SK-N-SH (cell line): ENCODE results near the gene DUXA.

Experiments
- CHD2 ChIP-seq: fragments of 150-350 bp; IDR thresholded peaks from 2 replicates; pipeline ENCODE4 v1.6.1; 2018; ENCODE audit warnings: low read length; ENCODE audit not compliant: partially characterized antibody
- EP300 ChIP-seq, 2 experiments: IDR thresholded peaks; 2 replicates each; pipeline versions ENCODE4 v1.4.0 to v1.6.1; 2012; ENCODE audit warnings: borderline replicate concordance in 1 of 2, low read depth in 1 of 2, low read length in 1 of 2
- EZH2phosphoT487 ChIP-seq: fragments of 200-600 bp; sonication (generic); IDR thresholded peaks from 2 replicates; pipeline ENCODE4 v1.6.1; 2017; ENCODE audit warnings: low read depth, mixed run types, mild to moderate bottlenecking, antibody characterized with exemption, moderate library complexity, borderline replicate concordance
- FOSL2 ChIP-seq: IDR thresholded peaks from 2 replicates; pipeline ENCODE4 v1.4.0; 2012; ENCODE audit warnings: low read depth, mild to moderate bottlenecking, moderate library complexity, borderline replicate concordance
- MEF2A ChIP-seq: IDR thresholded peaks from 2 replicates; pipeline ENCODE4 v1.4.0; 2012; ENCODE audit warnings: low read depth, borderline replicate concordance
- YY1 ChIP-seq: IDR thresholded peaks from 2 replicates; pipeline ENCODE4 v1.4.0; 2012; ENCODE audit warnings: low read depth, mild to moderate bottlenecking
- TF ChIP-seq, protein P1 (sequence below): fragments of 200-600 bp; sonication (generic); IDR thresholded peaks from 2 replicates; pipeline ENCODE4 v1.6.1; 2017; ENCODE audit warnings: antibody characterized with exemption, mild to moderate bottlenecking, moderate library complexity

DNA sequence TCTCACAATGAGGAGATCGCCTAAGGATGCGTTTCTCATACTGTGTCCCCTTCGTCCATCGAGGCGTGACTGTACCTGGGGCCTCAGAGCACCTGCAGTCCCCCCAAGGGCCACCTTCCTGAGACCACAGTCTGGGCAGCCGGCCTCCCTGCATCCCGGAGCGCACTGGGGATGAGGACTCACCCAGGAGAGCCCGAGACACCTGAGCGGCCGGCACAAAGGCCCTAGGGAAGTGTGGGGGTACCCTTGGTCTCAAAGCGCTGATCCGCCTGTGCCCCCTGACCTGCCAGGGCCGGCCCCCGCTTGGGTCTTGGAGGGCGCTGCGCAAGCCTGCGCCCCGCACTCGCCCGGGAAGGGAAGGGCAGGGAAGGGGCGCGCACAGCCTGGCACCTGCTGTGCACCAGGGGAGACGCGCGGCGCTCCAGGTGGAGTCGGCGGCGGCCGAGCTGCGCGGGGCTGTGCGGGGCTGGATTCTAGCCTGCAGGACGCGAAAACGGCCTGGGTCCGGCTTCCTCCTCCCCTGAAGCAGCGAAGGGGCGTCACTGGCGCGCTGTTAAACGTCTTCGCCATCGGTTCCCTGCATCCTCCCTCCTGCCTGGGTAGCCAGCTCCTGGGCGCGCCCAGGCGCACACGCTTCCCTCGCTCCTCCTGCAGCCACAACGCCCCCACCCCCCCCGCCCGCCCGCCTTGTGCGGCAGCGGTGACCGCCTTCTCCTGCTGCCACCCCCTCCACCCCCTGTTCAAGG is 61.1 kb downstream of the DUXA start:
- TF ChIP-seq MEF2A (no peak), EZH2phosphoT487 (no peak), FOSL2 (no peak), EP300 (IDR thresholded peaks at IDR 0.05; ENCODE audit: borderline replicate concordance in 1 of 2, low read depth in 1 of 2, low read length in 1 of 2) (no peak), YY1 (no peak), CHD2 (no peak)
- TF ChIP-seq, protein P1, sequence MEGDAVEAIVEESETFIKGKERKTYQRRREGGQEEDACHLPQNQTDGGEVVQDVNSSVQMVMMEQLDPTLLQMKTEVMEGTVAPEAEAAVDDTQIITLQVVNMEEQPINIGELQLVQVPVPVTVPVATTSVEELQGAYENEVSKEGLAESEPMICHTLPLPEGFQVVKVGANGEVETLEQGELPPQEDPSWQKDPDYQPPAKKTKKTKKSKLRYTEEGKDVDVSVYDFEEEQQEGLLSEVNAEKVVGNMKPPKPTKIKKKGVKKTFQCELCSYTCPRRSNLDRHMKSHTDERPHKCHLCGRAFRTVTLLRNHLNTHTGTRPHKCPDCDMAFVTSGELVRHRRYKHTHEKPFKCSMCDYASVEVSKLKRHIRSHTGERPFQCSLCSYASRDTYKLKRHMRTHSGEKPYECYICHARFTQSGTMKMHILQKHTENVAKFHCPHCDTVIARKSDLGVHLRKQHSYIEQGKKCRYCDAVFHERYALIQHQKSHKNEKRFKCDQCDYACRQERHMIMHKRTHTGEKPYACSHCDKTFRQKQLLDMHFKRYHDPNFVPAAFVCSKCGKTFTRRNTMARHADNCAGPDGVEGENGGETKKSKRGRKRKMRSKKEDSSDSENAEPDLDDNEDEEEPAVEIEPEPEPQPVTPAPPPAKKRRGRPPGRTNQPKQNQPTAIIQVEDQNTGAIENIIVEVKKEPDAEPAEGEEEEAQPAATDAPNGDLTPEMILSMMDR = no peak
